MCF 10A (cell line): ENCODE data around the gene RHOF. TPM values are rescaled to one million over a fixed set of nuclear protein-coding genes. Genes with fewer than 3 reads are reported as not detected.

Experiments used
- BruUV-seq: library from RNA; stranded (reverse); fragments of 400-500 nt; replicated peaks from 2 replicates; lab custom pipeline; 2021; lab: Mats Ljungman, UMichigan
- CTCF ChIA-PET: fragments of 300-600 bp; sonication (Branson Sonifier 250); formaldehyde crosslinking; extraction: SDS; loops from one replicate; lab custom pipeline; 2021; ENCODE audit warnings: antibody characterized with exemption, inconsistent platforms; lab: Yijun Ruan, JAX
- POLR2A ChIA-PET: fragments of 300-600, 350-650 bp; sonication (Branson Sonifier 250); formaldehyde crosslinking; extraction: SDS; loops from one replicate; lab custom pipeline; 2020; ENCODE audit warnings: antibody characterized with exemption, inconsistent platforms; lab: Yijun Ruan, JAX
- DNase-seq: peaks from one replicate; pipeline ENCODE4 v3.0.0-alpha.2; 2018; ENCODE audit not compliant: unreplicated experiment
- H3K27ac Mint-ChIP-seq: one replicate; pipeline ENCODE4 v1.8.0; 2022; ENCODE audit warnings: mild to moderate bottlenecking, low read depth, mixed read lengths; ENCODE audit not compliant: unreplicated experiment
- H3K27me3 Mint-ChIP-seq: one replicate; pipeline ENCODE4 v1.8.0; 2022; ENCODE audit warnings: mixed read lengths; ENCODE audit not compliant: insufficient read depth, unreplicated experiment
- H3K36me3 Mint-ChIP-seq: one replicate; pipeline ENCODE4 v1.8.0; 2022; ENCODE audit warnings: mild to moderate bottlenecking, moderate library complexity, mixed read lengths; ENCODE audit not compliant: insufficient read depth, unreplicated experiment
- H3K4me1 Mint-ChIP-seq: one replicate; pipeline ENCODE4 v1.8.0; 2022; ENCODE audit warnings: mixed read lengths; ENCODE audit not compliant: insufficient read depth, unreplicated experiment
- H3K4me3 Mint-ChIP-seq: one replicate; pipeline ENCODE4 v1.8.0; 2022; ENCODE audit warnings: mild to moderate bottlenecking, moderate library complexity, mixed read lengths; ENCODE audit not compliant: unreplicated experiment
- H3K9me3 Mint-ChIP-seq: one replicate; pipeline ENCODE4 v1.8.0; 2022; ENCODE audit warnings: mixed read lengths; ENCODE audit not compliant: unreplicated experiment
- CTCF ChIP-seq: fragments of 200-600 bp; IDR thresholded peaks from one replicate; pipeline ENCODE4 v1.8.0; 2022; ENCODE audit warnings: antibody characterized with exemption, mild to moderate bottlenecking; ENCODE audit not compliant: unreplicated experiment
- intact Hi-C: fragments of 100-400 bp; cut with micrococcal nuclease; formaldehyde crosslinking; loops from 2 replicates; pipeline ENCODE4 v1.14.1; 2022
- total RNA-seq: library from RNA; stranded (reverse); gene quantifications from 2 replicates; pipeline ENCODE4 v1.2.3, GENCODE V29; 2022

The RHOF gene
- total RNA-seq, 1 experiment from 2014 or later, result 9.5 TPM

- Mint-ChIP-seq H3K27ac (no peak overlapping the region), H3K36me3 (peaks cover 21% of the 10 kb centered on the region), H3K9me3 (no peaks in the 10 kb centered on the region), H3K4me1 (peaks cover 5% of the 10 kb centered on the region), H3K4me3 (no peak overlapping the region), H3K27me3 (no peaks in the 10 kb centered on the region)
- BruUV-seq, result no TSS peak
- ChIA-PET CTCF (interaction anchor here (0.6 to 17.2 kb wide), 22 partner anchors 8 to 746 kb away, joined by 3 to 301 read pairs (median 3); partner anchors contain the start of genes PSMD9 and RHOF), POLR2A (interaction anchor here (0.7 to 1.0 kb wide), 3 partner anchors 17 to 140 kb away, joined by 3 to 7 read pairs (median 3); partner anchors contain the start of gene RHOF)
- intact Hi-C loops, result loop anchor here (1.0 kb wide), 1 partner anchor 18 kb away; no protein-coding TSS in a partner anchor
- peak; percentile 72 for DNase-seq
- TF ChIP-seq CTCF, result peak; percentile 83
Measured at GRCh38 chr12:121776190-121777098, 17.0 kb downstream of the RHOF start.

- Mint-ChIP-seq H3K9me3 (no peaks in the 10 kb centered on the region), H3K4me1 (peaks cover 5% of the 10 kb centered on the region), H3K27me3 (no peaks in the 10 kb centered on the region), H3K36me3 (peaks cover 21% of the 10 kb centered on the region), H3K27ac (no peak overlapping the region), H3K4me3 (no peak overlapping the region)
- TF ChIP-seq CTCF, result no peak
- no peak for DNase-seq
- ChIA-PET POLR2A (no interaction called here), CTCF (interaction anchor here (0.6 to 17.2 kb wide), 6 partner anchors 9 to 78 kb away, joined by 3 to 301 read pairs (median 6); partner anchors contain the start of gene RHOF)
- no TSS peak for BruUV-seq
- intact Hi-C loops, result no loop called here
Measured at GRCh38 chr12:121775501-121775900, 18.0 kb downstream of the RHOF start.

DNA sequence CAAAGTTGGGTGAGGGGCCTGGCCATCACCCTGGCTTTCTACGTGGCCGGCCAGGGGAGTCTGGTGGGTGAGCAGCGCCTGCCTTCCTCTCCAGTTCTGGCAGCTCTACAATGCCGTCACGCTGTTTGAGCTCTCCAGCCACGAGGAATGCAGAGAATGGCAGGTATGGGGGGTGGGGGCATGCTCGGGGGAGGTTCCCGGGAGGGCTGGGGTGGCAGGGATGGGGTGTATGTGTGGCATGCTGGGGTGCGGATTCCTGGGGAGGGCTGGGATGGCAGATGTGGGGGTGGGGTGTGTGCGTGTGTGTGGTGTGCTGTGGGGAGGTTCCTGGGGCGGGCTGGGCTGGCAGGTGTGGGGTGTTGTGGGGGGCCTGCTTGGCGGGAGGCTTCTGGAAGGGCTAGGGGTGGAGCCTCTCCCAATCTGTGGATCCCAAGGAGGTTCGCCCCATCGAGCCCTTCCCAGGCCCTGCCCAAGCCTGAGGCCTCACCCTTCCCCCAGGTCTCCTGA, 18.5 kb downstream of the RHOF start:
- H3K36me3 Mint-ChIP-seq, result peaks cover 17% of the 10 kb centered on the region
- CTCF ChIA-PET, result interaction anchor here (0.5 to 17.2 kb wide), 6 partner anchors 13 to 612 kb away, joined by 3 to 301 read pairs (median 3); partner anchors contain the start of gene RHOF
- intact Hi-C loops, result no loop called here

More for the DNA sequence above, 18.5 kb downstream of the RHOF start:
- no TSS peak for BruUV-seq
- Mint-ChIP-seq H3K9me3 (no peaks in the 10 kb centered on the region), H3K4me3 (no peak overlapping the region), H3K27me3 (no peaks in the 10 kb centered on the region), H3K27ac (no peak overlapping the region), H3K4me1 (peaks cover 5% of the 10 kb centered on the region)
- DNase-seq, result no peak
- POLR2A ChIA-PET, result no interaction called here
- TF ChIP-seq CTCF, result no peak
